HepG2 (cell line): Measurements from ENCODE around the gene HAGH. TPM values are rescaled to one million over a fixed set of nuclear protein-coding genes. Genes with fewer than 3 reads are reported as not detected.
A peak's percentile ranks its signal among the peaks of the same experiment; 100 is the strongest.

Experiments used
- AGO1 ChIP-seq: fragments of 200-400 bp; formaldehyde crosslinking; IDR thresholded peaks from 2 replicates; pipeline ENCODE4 v1.6.1; 2017; ENCODE audit warnings: mild to moderate bottlenecking, low read depth, low read length, moderate library complexity; ENCODE audit not compliant: poor library complexity, severe bottlenecking
- ATF1 ChIP-seq: IDR thresholded peaks from 2 replicates; pipeline ENCODE4 v1.6.1; 2016; ENCODE audit warnings: mild to moderate bottlenecking, control low read depth
- ERF ChIP-seq: IDR thresholded peaks from 2 replicates; pipeline ENCODE4 v1.6.1; 2018; ENCODE audit warnings: missing biosample characterization, missing genetic modification reagents
- HDAC2 ChIP-seq: sonication (generic); formaldehyde crosslinking; IDR thresholded peaks from 2 replicates; pipeline ENCODE4 v1.4.0; 2020; ENCODE audit warnings: missing genetic modification reagents
- KDM4B ChIP-seq: sonication (generic); formaldehyde crosslinking; IDR thresholded peaks from 2 replicates; pipeline ENCODE4 v1.4.0; 2020; ENCODE audit warnings: missing genetic modification reagents
- MTF1 ChIP-seq: sonication (generic); formaldehyde crosslinking; IDR thresholded peaks from 2 replicates; pipeline ENCODE4 v1.5.0; 2020; ENCODE audit warnings: missing genetic modification reagents
- NPAS2 ChIP-seq: sonication (generic); formaldehyde crosslinking; IDR thresholded peaks from 2 replicates; pipeline ENCODE4 v1.8.0; 2022; ENCODE audit warnings: mild to moderate bottlenecking, missing genetic modification reagents, borderline replicate concordance
- PRMT3 ChIP-seq: sonication (generic); formaldehyde crosslinking; IDR thresholded peaks from 2 replicates; pipeline ENCODE4 v1.8.1; 2022; ENCODE audit warnings: low read depth, mild to moderate bottlenecking, moderate library complexity, missing genetic modification reagents, borderline replicate concordance
- SIX4 ChIP-seq: sonication (generic); formaldehyde crosslinking; IDR thresholded peaks from 2 replicates; pipeline ENCODE4 v1.4.0; 2020; ENCODE audit warnings: missing genetic modification reagents
- SNRNP70 ChIP-seq: fragments of 200-400 bp; formaldehyde crosslinking; IDR thresholded peaks from 2 replicates; pipeline ENCODE4 v1.6.1; 2017; ENCODE audit warnings: mild to moderate bottlenecking, low read depth, low read length, moderate library complexity
- SP2 ChIP-seq: sonication (generic); formaldehyde crosslinking; IDR thresholded peaks from 2 replicates; pipeline ENCODE4 v1.5.1; 2020; ENCODE audit warnings: mild to moderate bottlenecking, missing genetic modification reagents
- SP5 ChIP-seq: IDR thresholded peaks from 2 replicates; pipeline ENCODE4 v1.6.1; 2016; ENCODE audit warnings: low read depth, borderline replicate concordance
- SRSF4 ChIP-seq: fragments of 200-400 bp; formaldehyde crosslinking; IDR thresholded peaks from one replicate; pipeline ENCODE4 v1.6.1; 2018; ENCODE audit warnings: mild to moderate bottlenecking, low read depth, low read length, moderate library complexity; ENCODE audit not compliant: poor library complexity, severe bottlenecking
- YEATS2 ChIP-seq: sonication (generic); formaldehyde crosslinking; IDR thresholded peaks from 2 replicates; pipeline ENCODE4 v1.4.0; 2020; ENCODE audit warnings: missing genetic modification reagents, borderline replicate concordance
- YEATS4 ChIP-seq: sonication (generic); formaldehyde crosslinking; IDR thresholded peaks from 2 replicates; pipeline ENCODE4 v1.4.0; 2020; ENCODE audit warnings: missing genetic modification reagents, borderline replicate concordance
- ZBTB42 ChIP-seq: sonication (generic); formaldehyde crosslinking; IDR thresholded peaks from 2 replicates; pipeline ENCODE4 v1.5.0; 2020; ENCODE audit warnings: mild to moderate bottlenecking, missing genetic modification reagents
- ZBTB8A ChIP-seq: sonication (generic); formaldehyde crosslinking; IDR thresholded peaks from 2 replicates; pipeline ENCODE4 v1.4.0; 2020; ENCODE audit warnings: mild to moderate bottlenecking, low read depth, missing genetic modification reagents, borderline replicate concordance
- ZFX ChIP-seq: sonication (generic); formaldehyde crosslinking; IDR thresholded peaks from 2 replicates; pipeline ENCODE4 v1.4.0; 2020; ENCODE audit warnings: mild to moderate bottlenecking, low read depth, missing genetic modification reagents, moderate library complexity
- ZNF136 ChIP-seq: sonication (generic); formaldehyde crosslinking; IDR thresholded peaks from 2 replicates; pipeline ENCODE4 v1.8.1; 2022; ENCODE audit warnings: low read depth, mild to moderate bottlenecking, moderate library complexity, missing genetic modification reagents
- ZNF660 ChIP-seq: sonication (generic); formaldehyde crosslinking; IDR thresholded peaks from 2 replicates; pipeline ENCODE4 v1.5.1; 2020; ENCODE audit warnings: mild to moderate bottlenecking, low read depth, missing genetic modification reagents, borderline replicate concordance
- ZNF678 ChIP-seq: sonication (generic); formaldehyde crosslinking; IDR thresholded peaks from 2 replicates; pipeline ENCODE4 v1.4.0; 2020; ENCODE audit warnings: mild to moderate bottlenecking, missing genetic modification reagents
- ZNF776 ChIP-seq: sonication (generic); formaldehyde crosslinking; IDR thresholded peaks from 2 replicates; pipeline ENCODE4 v1.4.0; 2020; ENCODE audit warnings: mild to moderate bottlenecking, missing genetic modification reagents
- ZNF777 ChIP-seq: sonication (generic); formaldehyde crosslinking; IDR thresholded peaks from 2 replicates; pipeline ENCODE4 v1.4.0; 2020; ENCODE audit warnings: missing genetic modification reagents
- polyA plus RNA-seq, 8 experiments: library from polyadenylated mRNA; depleted of rRNA in 3 of 8; stranded (reverse) in 7 of 8; unstranded in 1 of 8; fragments of >200 nt; fragmentation: Illumina TruSeq in 4 of 8; extraction: Trizol in 4 of 8; gene quantifications; 2 replicates each; pipeline versions ENCODE4 v1.2.1 to v1.2.3, GENCODE V29; 2011 to 2016; ENCODE audit warnings: low read depth in 4 of 8, missing spikeins in 1 of 8, mixed read lengths in 1 of 8; ENCODE audit not compliant: insufficient read depth in 1 of 8
- total RNA-seq, 5 experiments: library from RNA; depleted of rRNA; stranded (reverse); fragments of >200 nt; fragmentation: Illumina TruSeq; extraction: Trizol; gene quantifications; 2 replicates each; pipeline ENCODE4 v1.2.3, GENCODE V29; 2016; ENCODE audit warnings: low read depth in 1 of 5
- TF ChIP-seq, protein P1 (sequence below): sonication (generic); formaldehyde crosslinking; conservative IDR thresholded peaks from 2 replicates; pipeline ENCODE4 v1.8.1; 2023; ENCODE audit warnings: missing genetic modification reagents
- TF ChIP-seq, protein P2 (sequence below): sonication (generic); formaldehyde crosslinking; IDR thresholded peaks from 2 replicates; pipeline ENCODE4 v1.4.0; 2020; ENCODE audit warnings: missing genetic modification reagents, borderline replicate concordance
- TF ChIP-seq, protein P3 (sequence below): sonication (generic); formaldehyde crosslinking; IDR thresholded peaks from 2 replicates; pipeline ENCODE4 v1.8.0; 2022; ENCODE audit warnings: missing genetic modification reagents, mild to moderate bottlenecking, borderline replicate concordance

The HAGH gene
- total and polyA plus RNA-seq, 2 of the 13 experiments (the other 11 are each of a cell fraction or from before 2014, with no cell fraction given): 70.4 to 95.4 TPM

DNA sequence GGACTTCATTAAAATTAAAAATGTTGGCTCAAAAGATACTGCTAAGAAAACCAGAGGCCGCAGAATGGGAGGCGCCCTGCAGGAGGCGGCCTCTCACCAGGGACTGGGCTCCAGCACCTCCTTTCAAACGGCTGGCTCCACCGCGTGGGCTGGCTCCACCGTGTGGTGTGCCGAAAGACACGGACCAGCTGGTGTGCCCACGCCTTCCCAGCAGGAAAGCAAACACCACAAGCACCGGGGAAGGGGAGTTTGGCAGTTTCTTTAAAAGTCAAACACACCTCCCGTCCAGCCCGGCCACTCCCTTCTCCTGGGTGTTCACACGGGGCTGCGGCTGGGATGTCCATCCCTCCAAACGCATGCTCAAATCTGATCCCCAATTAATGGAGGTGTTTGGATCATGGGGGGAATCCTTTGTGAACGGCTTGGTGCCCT, 13.9 kb downstream of the HAGH start (continued):
- TF ChIP-seq ZBTB42 (no peak), ATF1 (CRISPR knock-in tag) (no peak), SP2 (CRISPR knock-in tag) (no peak), MTF1 (no peak), SP5 (CRISPR knock-in tag) (peak; percentile 24; the same call in 1 of the 2 replicates), ZNF660 (CRISPR knock-in tag) (no peak), YEATS4 (CRISPR knock-in tag) (0 out of 2 replicates have a peak, but pooled peaks have one; percentile 18), ZBTB8A (CRISPR knock-in tag) (no peak), ZNF678 (no peak), KDM4B (no peak), HDAC2 (CRISPR knock-in tag) (peak; percentile 52; the same call in 1 of the 2 replicates), ZFX (CRISPR knock-in tag) (peak; percentile 39; the same call in 1 of the 2 replicates), NPAS2 (CRISPR knock-in tag) (no peak), ZNF776 (CRISPR knock-in tag) (no peak), ZNF136 (CRISPR knock-in tag) (no peak), SIX4 (CRISPR knock-in tag) (peak; percentile 30; the same call in 1 of the 2 replicates), SRSF4 (no peak), SNRNP70 (no peak), ZNF777 (CRISPR knock-in tag) (no peak), YEATS2 (CRISPR knock-in tag) (no peak; the same call in 1 of the 2 replicates), ERF (CRISPR knock-in tag) (peak; percentile 52; the same call in 1 of the 2 replicates), AGO1 (no peak), PRMT3 (CRISPR knock-in tag) (no peak)
- TF ChIP-seq, protein P1, sequence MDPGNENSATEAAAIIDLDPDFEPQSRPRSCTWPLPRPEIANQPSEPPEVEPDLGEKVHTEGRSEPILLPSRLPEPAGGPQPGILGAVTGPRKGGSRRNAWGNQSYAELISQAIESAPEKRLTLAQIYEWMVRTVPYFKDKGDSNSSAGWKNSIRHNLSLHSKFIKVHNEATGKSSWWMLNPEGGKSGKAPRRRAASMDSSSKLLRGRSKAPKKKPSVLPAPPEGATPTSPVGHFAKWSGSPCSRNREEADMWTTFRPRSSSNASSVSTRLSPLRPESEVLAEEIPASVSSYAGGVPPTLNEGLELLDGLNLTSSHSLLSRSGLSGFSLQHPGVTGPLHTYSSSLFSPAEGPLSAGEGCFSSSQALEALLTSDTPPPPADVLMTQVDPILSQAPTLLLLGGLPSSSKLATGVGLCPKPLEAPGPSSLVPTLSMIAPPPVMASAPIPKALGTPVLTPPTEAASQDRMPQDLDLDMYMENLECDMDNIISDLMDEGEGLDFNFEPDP (CRISPR knock-in tag): no peak
- TF ChIP-seq, protein P2, sequence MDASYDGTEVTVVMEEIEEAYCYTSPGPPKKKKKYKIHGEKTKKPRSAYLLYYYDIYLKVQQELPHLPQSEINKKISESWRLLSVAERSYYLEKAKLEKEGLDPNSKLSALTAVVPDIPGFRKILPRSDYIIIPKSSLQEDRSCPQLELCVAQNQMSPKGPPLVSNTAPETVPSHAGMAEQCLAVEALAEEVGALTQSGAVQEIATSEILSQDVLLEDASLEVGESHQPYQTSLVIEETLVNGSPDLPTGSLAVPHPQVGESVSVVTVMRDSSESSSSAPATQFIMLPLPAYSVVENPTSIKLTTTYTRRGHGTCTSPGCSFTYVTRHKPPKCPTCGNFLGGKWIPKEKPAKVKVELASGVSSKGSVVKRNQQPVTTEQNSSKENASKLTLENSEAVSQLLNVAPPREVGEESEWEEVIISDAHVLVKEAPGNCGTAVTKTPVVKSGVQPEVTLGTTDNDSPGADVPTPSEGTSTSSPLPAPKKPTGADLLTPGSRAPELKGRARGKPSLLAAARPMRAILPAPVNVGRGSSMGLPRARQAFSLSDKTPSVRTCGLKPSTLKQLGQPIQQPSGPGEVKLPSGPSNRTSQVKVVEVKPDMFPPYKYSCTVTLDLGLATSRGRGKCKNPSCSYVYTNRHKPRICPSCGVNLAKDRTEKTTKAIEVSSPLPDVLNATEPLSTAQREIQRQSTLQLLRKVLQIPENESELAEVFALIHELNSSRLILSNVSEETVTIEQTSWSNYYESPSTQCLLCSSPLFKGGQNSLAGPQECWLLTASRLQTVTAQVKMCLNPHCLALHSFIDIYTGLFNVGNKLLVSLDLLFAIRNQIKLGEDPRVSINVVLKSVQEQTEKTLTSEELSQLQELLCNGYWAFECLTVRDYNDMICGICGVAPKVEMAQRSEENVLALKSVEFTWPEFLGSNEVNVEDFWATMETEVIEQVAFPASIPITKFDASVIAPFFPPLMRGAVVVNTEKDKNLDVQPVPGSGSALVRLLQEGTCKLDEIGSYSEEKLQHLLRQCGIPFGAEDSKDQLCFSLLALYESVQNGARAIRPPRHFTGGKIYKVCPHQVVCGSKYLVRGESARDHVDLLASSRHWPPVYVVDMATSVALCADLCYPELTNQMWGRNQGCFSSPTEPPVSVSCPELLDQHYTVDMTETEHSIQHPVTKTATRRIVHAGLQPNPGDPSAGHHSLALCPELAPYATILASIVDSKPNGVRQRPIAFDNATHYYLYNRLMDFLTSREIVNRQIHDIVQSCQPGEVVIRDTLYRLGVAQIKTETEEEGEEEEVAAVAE (CRISPR knock-in tag): no peak
- TF ChIP-seq, protein P3, sequence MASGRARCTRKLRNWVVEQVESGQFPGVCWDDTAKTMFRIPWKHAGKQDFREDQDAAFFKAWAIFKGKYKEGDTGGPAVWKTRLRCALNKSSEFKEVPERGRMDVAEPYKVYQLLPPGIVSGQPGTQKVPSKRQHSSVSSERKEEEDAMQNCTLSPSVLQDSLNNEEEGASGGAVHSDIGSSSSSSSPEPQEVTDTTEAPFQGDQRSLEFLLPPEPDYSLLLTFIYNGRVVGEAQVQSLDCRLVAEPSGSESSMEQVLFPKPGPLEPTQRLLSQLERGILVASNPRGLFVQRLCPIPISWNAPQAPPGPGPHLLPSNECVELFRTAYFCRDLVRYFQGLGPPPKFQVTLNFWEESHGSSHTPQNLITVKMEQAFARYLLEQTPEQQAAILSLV: no peak
